K562 treated with DMSO at 1 percent for 12 hours (cell line): Measurements from ENCODE around the gene ASCL1. TPM values are rescaled to one million over a fixed set of nuclear protein-coding genes. Genes with fewer than 3 reads are reported as not detected.

Source experiments
- total RNA-seq: library from RNA; unstranded; fragments of 300-600 nt; gene quantifications from 2 replicates; pipeline ENCODE4 v1.2.3, GENCODE V29; 2022; ENCODE audit not compliant: insufficient read depth

The ASCL1 gene
- total RNA-seq, result 0.43 and 0.99 TPM in 2 replicates

GRCh38 chr12:102957339-102958050 is at the start of gene ASCL1:
Gene ASCL1, plus strand, starts transcription at chr12:102957674. Its CDS starts 571 bp downstream, at chr12:102958245.

GRCh38 chr12:102917026-102917787 is 40.3 kb upstream of the ASCL1 start, which contains the start of gene PAH:
Gene PAH, minus strand, starts transcription at chr12:102917244. Its CDS starts 114 bp downstream, at chr12:102917130.

Other genes starting within 250 kb of the ASCL1 start
- not detected in 2 replicates for gene PAH, start 40.4 kb upstream of the ASCL1 start, total RNA-seq